Natural killer cell (primary cell): ENCODE results near the gene ALDH1A2. TPM values are rescaled to one million over a fixed set of nuclear protein-coding genes. Genes with fewer than 3 reads are reported as not detected.

Experiments used
- ATAC-seq, 3 donors: fragments of 150-1000 bp in 2 of 3; fragments of 200-7000 bp in 1 of 3; cut with Tn5 transposase; 1 replicate in 1 of 3; 2 replicates in 2 of 3; pipeline ENCODE4 v1.10.0; 2021; ENCODE audit warnings: mild to moderate bottlenecking in 2 of 3, moderate library complexity in 2 of 3
- DNase-seq, 2 donors: peaks; one replicate each; pipeline versions ENCODE4 v3.0.0 to v3.0.0-alpha.2; 2013 to 2021; ENCODE audit warnings: mixed read lengths in 1 of 2
- H3K27ac ChIP-seq: one replicate; pipeline ENCODE4 v1.5.1; 2013; ENCODE audit warnings: mild to moderate bottlenecking, low read length
- H3K27me3 ChIP-seq: one replicate; pipeline ENCODE4 v1.6.1; 2013; ENCODE audit warnings: low read length; ENCODE audit not compliant: control insufficient read depth, insufficient read depth
- H3K36me3 ChIP-seq: one replicate; pipeline ENCODE4 v1.6.1; 2013; ENCODE audit warnings: low read length; ENCODE audit not compliant: control insufficient read depth, insufficient read depth
- H3K4me1 ChIP-seq: one replicate; pipeline ENCODE4 v1.6.1; 2013; ENCODE audit warnings: low read length; ENCODE audit not compliant: control insufficient read depth, insufficient read depth
- H3K4me3 ChIP-seq: one replicate; pipeline ENCODE4 v1.5.1; 2013; ENCODE audit warnings: low read length
- H3K9me3 ChIP-seq: one replicate; pipeline ENCODE4 v1.6.1; 2013; ENCODE audit warnings: low read length; ENCODE audit not compliant: control insufficient read depth, insufficient read depth
- H3K27ac Mint-ChIP-seq, 2 donors: one replicate each; pipeline ENCODE4 v1.8.0; 2022; ENCODE audit warnings: mild to moderate bottlenecking in 2 of 2, mixed read lengths in 2 of 2, moderate library complexity in 1 of 2
- H3K27me3 Mint-ChIP-seq, 2 donors: one replicate each; pipeline ENCODE4 v1.8.0; 2022; ENCODE audit warnings: low read depth in 2 of 2, mixed read lengths in 2 of 2
- H3K36me3 Mint-ChIP-seq: one replicate; pipeline ENCODE4 v1.8.0; 2022; ENCODE audit warnings: mixed read lengths
- H3K4me1 Mint-ChIP-seq, 2 donors: one replicate each; pipeline ENCODE4 v1.8.0; 2022; ENCODE audit warnings: mixed read lengths in 2 of 2
- H3K4me3 Mint-ChIP-seq: one replicate; pipeline ENCODE4 v1.8.0; 2022; ENCODE audit warnings: mild to moderate bottlenecking, moderate library complexity, mixed read lengths
- H3K9me3 Mint-ChIP-seq, 2 donors: one replicate each; pipeline ENCODE4 v1.8.0; 2022; ENCODE audit warnings: mixed read lengths in 2 of 2
- WGBS: methylation state at CpG from one replicate; pipeline ENCODE4 v1.1.7; 2013; ENCODE audit warnings: missing lambda C conversion rate; ENCODE audit not compliant: insufficient coverage; 5-methylcytosine and 5-hydroxymethylcytosine counted together
- intact Hi-C: fragments of 100-400 bp; cut with micrococcal nuclease; formaldehyde crosslinking; loops from one replicate; pipeline ENCODE4 v1.14.2; 2022
- total RNA-seq, 4 donors: library from RNA; stranded (reverse); fragments of 120-200 nt in 1 of 4; gene quantifications; one replicate each; pipeline versions ENCODE4 v1.2.3 to v1.2.4, GENCODE V29; 2013 to 2022
- TF ChIP-seq, protein P1 (sequence below): fragments of 200-600 bp; IDR thresholded peaks from one replicate; pipeline ENCODE4 v1.8.0; 2022; ENCODE audit warnings: antibody characterized with exemption

ALDH1A2 gene
- total RNA-seq, 3 donors from 2014 or later (not counting 1 experiment from before 2014, with no cell fraction given): 0.73 to 3.6 (median 2.8) TPM

GRCh38 chr15:57943754-57944420 is 121.6 kb downstream of the ALDH1A2 start:
- H3K27me3 Mint-ChIP-seq: peaks cover 20 to 43% of the 10 kb centered on the region in 2 donors

GRCh38 chr15:57943171-57943570 is 122.3 kb downstream of the ALDH1A2 start:
- intact Hi-C loops: no loop called here
- H3K36me3 Mint-ChIP-seq: no peaks in the 10 kb centered on the region
- TF ChIP-seq, protein P1, sequence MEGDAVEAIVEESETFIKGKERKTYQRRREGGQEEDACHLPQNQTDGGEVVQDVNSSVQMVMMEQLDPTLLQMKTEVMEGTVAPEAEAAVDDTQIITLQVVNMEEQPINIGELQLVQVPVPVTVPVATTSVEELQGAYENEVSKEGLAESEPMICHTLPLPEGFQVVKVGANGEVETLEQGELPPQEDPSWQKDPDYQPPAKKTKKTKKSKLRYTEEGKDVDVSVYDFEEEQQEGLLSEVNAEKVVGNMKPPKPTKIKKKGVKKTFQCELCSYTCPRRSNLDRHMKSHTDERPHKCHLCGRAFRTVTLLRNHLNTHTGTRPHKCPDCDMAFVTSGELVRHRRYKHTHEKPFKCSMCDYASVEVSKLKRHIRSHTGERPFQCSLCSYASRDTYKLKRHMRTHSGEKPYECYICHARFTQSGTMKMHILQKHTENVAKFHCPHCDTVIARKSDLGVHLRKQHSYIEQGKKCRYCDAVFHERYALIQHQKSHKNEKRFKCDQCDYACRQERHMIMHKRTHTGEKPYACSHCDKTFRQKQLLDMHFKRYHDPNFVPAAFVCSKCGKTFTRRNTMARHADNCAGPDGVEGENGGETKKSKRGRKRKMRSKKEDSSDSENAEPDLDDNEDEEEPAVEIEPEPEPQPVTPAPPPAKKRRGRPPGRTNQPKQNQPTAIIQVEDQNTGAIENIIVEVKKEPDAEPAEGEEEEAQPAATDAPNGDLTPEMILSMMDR: no peak
- Histone ChIP-seq H3K27me3 (peaks cover 3% of the 10 kb centered on the region), H3K36me3 (no peaks in the 10 kb centered on the region), H3K4me3 (no peak overlapping the region), H3K9me3 (no peaks in the 10 kb centered on the region), H3K4me1 (no peaks in the 10 kb centered on the region), H3K27ac (no peak overlapping the region)
- H3K27ac Mint-ChIP-seq: no peak overlapping the region
- H3K4me3 Mint-ChIP-seq: no peak overlapping the region
- no peaks in the 10 kb centered on the region for H3K4me1 Mint-ChIP-seq
- peaks cover 26 to 46% of the 10 kb centered on the region in 2 donors for H3K27me3 Mint-ChIP-seq
- H3K9me3 Mint-ChIP-seq: no peaks in the 10 kb centered on the region
- 97% methylated on average over 5 of the region's 5 CpGs for WGBS
- ATAC-seq (no peak), DNase-seq (no peak)

More at GRCh38 chr15:57943754-57944420, 121.6 kb downstream of the ALDH1A2 start:
- H3K4me1 ChIP-seq: no peaks in the 10 kb centered on the region
- H3K9me3 ChIP-seq: no peaks in the 10 kb centered on the region
- TF ChIP-seq, protein P1: no peak
- Mint-ChIP-seq H3K4me3 (no peak overlapping the region), H3K4me1 (no peaks in the 10 kb centered on the region), H3K36me3 (no peaks in the 10 kb centered on the region), H3K9me3 (no peaks in the 10 kb centered on the region), H3K27ac (no peak overlapping the region)
- no peak overlapping the region for H3K4me3 ChIP-seq
- peaks cover 3% of the 10 kb centered on the region for H3K27me3 ChIP-seq
- no peaks in the 10 kb centered on the region for H3K36me3 ChIP-seq
- ATAC-seq (no peak), DNase-seq (no peak)
- intact Hi-C loops: no loop called here
- H3K27ac ChIP-seq: no peak overlapping the region
- 91% methylated on average over 3 of the region's 3 CpGs for WGBS

DNA sequence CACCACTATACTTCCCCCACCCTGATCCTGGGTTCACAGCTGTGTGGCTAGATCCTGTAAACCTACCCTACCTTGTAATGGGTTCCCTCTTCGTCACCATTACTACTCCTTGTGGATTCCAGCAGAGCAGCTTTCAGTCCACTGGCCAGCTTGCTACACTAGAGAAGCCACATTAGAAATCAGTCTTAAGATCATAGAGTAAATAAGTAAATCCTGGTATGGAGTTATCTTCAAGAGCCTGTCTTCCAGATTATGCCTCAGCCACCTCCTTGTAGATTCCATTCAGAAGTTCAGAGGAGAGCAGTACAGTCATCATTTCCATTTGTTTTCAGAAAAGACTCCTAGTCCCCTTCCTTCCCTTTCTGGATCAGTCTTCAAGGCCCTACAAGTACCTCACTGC is 123.7 kb downstream of the ALDH1A2 start:
- DNase-seq (no peak), ATAC-seq (no peak)
- Histone ChIP-seq H3K9me3 (no peaks in the 10 kb centered on the region), H3K4me1 (no peaks in the 10 kb centered on the region), H3K27me3 (peaks cover 5% of the 10 kb centered on the region), H3K27ac (no peak overlapping the region), H3K4me3 (no peak overlapping the region), H3K36me3 (no peaks in the 10 kb centered on the region)
- intact Hi-C loops: no loop called here
- Mint-ChIP-seq H3K4me3 (no peak overlapping the region), H3K27ac (no peak overlapping the region), H3K4me1 (no peaks in the 10 kb centered on the region), H3K9me3 (no peaks in the 10 kb centered on the region), H3K36me3 (no peaks in the 10 kb centered on the region), H3K27me3 (peaks cover 38 to 49% of the 10 kb centered on the region in 2 donors)
- TF ChIP-seq, protein P1: no peak
- 81% methylated on average over 1 of the region's 1 CpG for WGBS

DNA sequence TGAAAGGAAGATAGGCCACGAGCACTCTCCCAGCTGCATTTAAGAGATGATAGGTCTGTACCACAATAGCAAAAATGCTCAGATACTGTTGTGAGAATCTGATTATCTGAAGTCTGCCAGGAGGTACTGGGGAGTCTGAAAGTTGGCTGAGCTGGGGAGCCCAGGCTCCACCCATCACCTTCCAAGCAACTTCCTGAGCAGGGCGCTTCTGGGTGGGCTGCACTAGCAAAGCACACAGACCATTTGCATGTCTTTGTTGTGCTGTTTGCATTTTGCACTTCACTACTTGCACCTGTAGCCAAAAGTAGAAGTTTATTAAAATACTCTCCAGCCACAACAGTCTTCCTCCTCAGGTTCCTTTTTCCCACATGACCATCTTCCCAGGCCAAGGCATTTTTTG is 133.2 kb downstream of the ALDH1A2 start:
- Mint-ChIP-seq H3K27ac (no peak overlapping the region), H3K36me3 (no peaks in the 10 kb centered on the region), H3K4me1 (no peaks in the 10 kb centered on the region), H3K27me3 (peaks cover 22 to 69% of the 10 kb centered on the region in 2 donors), H3K4me3 (no peak overlapping the region), H3K9me3 (peaks cover 0 to 2% of the 10 kb centered on the region in 2 donors)
- WGBS: 72% methylated on average over 2 of the region's 2 CpGs
- no peaks in the 10 kb centered on the region for H3K9me3 ChIP-seq
- TF ChIP-seq, protein P1: no peak
- no peak overlapping the region for H3K27ac ChIP-seq
- intact Hi-C loops: no loop called here
- no peak overlapping the region for H3K4me3 ChIP-seq
- no peaks in the 10 kb centered on the region for H3K36me3 ChIP-seq
- no peaks in the 10 kb centered on the region for H3K4me1 ChIP-seq
- DNase-seq (no peak), ATAC-seq (no peak)
- peaks cover under 1% of the 10 kb centered on the region for H3K27me3 ChIP-seq
